ENCODE measurements around the gene CD302. TPM values are rescaled to one million over a fixed set of nuclear protein-coding genes. Genes with fewer than 3 reads are reported as not detected.
"Not testable (repeated sequence)": the region's sequence is repeated elsewhere in the genome, so short reads cannot be mapped to it uniquely, and the experiment has no call there.

The CD302 gene
- total and polyA plus RNA-seq, 9 donors = 37.8 to 86.0 (median 59.7) TPM

- H3K27ac ChIP-seq = no peak overlapping the region
- no peaks in the 10 kb centered on the region for H3K9me3 ChIP-seq
- no peak overlapping the region for H3K4me3 ChIP-seq
- intact Hi-C loops (cut with DNase I) = no loop called here
- TF ChIP-seq EP300 (IDR thresholded peaks at IDR 0.05) (no peak), POLR2A (IDR thresholded peaks at IDR 0.05) (no peak)
- TF ChIP-seq, protein P1, sequence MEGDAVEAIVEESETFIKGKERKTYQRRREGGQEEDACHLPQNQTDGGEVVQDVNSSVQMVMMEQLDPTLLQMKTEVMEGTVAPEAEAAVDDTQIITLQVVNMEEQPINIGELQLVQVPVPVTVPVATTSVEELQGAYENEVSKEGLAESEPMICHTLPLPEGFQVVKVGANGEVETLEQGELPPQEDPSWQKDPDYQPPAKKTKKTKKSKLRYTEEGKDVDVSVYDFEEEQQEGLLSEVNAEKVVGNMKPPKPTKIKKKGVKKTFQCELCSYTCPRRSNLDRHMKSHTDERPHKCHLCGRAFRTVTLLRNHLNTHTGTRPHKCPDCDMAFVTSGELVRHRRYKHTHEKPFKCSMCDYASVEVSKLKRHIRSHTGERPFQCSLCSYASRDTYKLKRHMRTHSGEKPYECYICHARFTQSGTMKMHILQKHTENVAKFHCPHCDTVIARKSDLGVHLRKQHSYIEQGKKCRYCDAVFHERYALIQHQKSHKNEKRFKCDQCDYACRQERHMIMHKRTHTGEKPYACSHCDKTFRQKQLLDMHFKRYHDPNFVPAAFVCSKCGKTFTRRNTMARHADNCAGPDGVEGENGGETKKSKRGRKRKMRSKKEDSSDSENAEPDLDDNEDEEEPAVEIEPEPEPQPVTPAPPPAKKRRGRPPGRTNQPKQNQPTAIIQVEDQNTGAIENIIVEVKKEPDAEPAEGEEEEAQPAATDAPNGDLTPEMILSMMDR (IDR thresholded peaks at IDR 0.05) = no peak
- WGBS, 3 donors = 75 to 86% (median 84%) methylated on average over 7 of the region's 7 CpGs
- H3K27me3 ChIP-seq = no peaks in the 10 kb centered on the region
- DNase-seq = no peak
- no peaks in the 10 kb centered on the region for H3K36me3 ChIP-seq
- H3K4me1 ChIP-seq (ENCODE audit: insufficient read depth) = no peaks in the 10 kb centered on the region
These were observed 34.0 kb upstream of the CD302 start for GRCh38 chr2:159832026-159832425.

GRCh38 chr2:159829376-159829775 is 31.4 kb upstream of the CD302 start:
- Histone ChIP-seq H3K36me3 (no peaks in the 10 kb centered on the region), H3K4me1 (ENCODE audit: insufficient read depth) (no peaks in the 10 kb centered on the region), H3K27me3 (no peaks in the 10 kb centered on the region), H3K4me3 (no peak overlapping the region), H3K9me3 (no peaks in the 10 kb centered on the region), H3K27ac (no peak overlapping the region)
- TF ChIP-seq EP300 (IDR thresholded peaks at IDR 0.05) = no peak
- no peak for TF ChIP-seq POLR2A (IDR thresholded peaks at IDR 0.05)
- TF ChIP-seq, protein P1 (IDR thresholded peaks at IDR 0.05) = no peak
- 63 to 76% (median 74%) methylated on average over 1 of the region's 1 CpG for WGBS, 3 donors
- DNase-seq = no peak
- intact Hi-C loops (cut with DNase I) = no loop called here

DNA sequence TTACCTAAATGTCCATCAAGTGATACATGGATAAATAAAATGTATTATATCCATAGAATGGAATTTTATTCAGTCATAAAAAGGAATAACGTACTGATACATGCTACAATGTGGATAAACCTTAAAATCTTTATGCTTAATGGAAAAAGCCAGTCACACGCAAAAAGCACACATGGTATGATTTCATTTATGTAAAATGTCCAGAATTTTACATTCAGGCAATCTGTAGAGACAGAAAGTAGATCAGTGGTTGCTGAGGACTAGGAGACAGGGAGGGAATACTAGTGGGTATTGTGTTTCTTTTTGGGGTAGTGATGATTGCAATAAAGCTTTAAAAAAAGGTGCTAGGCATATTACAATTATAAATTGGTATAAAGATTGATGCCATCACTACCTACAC is 30.7 kb upstream of the CD302 start:
- H3K9me3 ChIP-seq = no peaks in the 10 kb centered on the region
- H3K4me1 ChIP-seq (ENCODE audit: insufficient read depth) = no peaks in the 10 kb centered on the region
- 93 to 94% (median 94%) methylated on average over 2 of the region's 2 CpGs for WGBS, 3 donors
- no peaks in the 10 kb centered on the region for H3K27me3 ChIP-seq
- no peak for TF ChIP-seq POLR2A (IDR thresholded peaks at IDR 0.05)
- TF ChIP-seq EP300 (IDR thresholded peaks at IDR 0.05) = no peak
- TF ChIP-seq, protein P1 (IDR thresholded peaks at IDR 0.05) = no peak
- no peaks in the 10 kb centered on the region for H3K36me3 ChIP-seq
- no peak for DNase-seq
- H3K4me3 ChIP-seq = no peak overlapping the region
- intact Hi-C loops (cut with DNase I) = no loop called here
- H3K27ac ChIP-seq = no peak overlapping the region

DNA sequence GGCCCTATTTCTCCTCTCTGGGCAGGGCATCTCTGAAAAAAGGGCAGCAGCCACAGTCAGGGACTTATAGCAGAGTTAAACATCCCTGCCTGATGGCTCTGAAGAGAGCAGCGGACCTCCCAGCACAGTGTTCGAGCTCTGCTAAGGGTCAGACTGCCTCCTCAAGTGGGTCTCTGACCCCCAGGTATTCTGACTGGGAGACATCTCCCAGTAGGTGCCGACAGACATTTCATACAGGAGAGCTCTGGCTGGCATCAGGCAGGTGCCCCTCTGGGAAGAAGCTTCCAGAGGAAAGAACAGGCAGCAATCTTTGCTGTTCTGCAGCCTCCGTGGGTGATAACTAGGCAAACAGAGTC is 24.4 kb upstream of the CD302 start:
- WGBS, 3 donors = 68 to 91% (median 89%) methylated on average over 4 of the region's 4 CpGs
- intact Hi-C loops (cut with DNase I) = not testable (repeated sequence)

GRCh38 chr2:159821775-159822477 is 23.9 kb upstream of the CD302 start:
- H3K36me3 ChIP-seq; H3K9me3 ChIP-seq; H3K4me1 ChIP-seq (ENCODE audit: insufficient read depth); H3K27ac ChIP-seq; DNase-seq; H3K4me3 ChIP-seq; H3K27me3 ChIP-seq; intact Hi-C loops (cut with DNase I): not testable (repeated sequence)
- 66 to 73% (median 71%) methylated on average over 11 of the region's 11 CpGs for WGBS, 3 donors

More for the DNA sequence above, 24.4 kb upstream of the CD302 start:
- not testable (repeated sequence) for H3K36me3 ChIP-seq; H3K4me3 ChIP-seq; H3K4me1 ChIP-seq (ENCODE audit: insufficient read depth); H3K27ac ChIP-seq; DNase-seq; H3K27me3 ChIP-seq; H3K9me3 ChIP-seq

Data from ovary (tissue), 9 donors.